AG08395 (cell line): ENCODE results near the gene B4GALT2.

Experiments used
- DNase-seq: peaks from one replicate; pipeline ENCODE4 v3.0.0; 2012; ENCODE audit warnings: mixed read lengths, low spot score

B4GALT2 gene

DNA sequence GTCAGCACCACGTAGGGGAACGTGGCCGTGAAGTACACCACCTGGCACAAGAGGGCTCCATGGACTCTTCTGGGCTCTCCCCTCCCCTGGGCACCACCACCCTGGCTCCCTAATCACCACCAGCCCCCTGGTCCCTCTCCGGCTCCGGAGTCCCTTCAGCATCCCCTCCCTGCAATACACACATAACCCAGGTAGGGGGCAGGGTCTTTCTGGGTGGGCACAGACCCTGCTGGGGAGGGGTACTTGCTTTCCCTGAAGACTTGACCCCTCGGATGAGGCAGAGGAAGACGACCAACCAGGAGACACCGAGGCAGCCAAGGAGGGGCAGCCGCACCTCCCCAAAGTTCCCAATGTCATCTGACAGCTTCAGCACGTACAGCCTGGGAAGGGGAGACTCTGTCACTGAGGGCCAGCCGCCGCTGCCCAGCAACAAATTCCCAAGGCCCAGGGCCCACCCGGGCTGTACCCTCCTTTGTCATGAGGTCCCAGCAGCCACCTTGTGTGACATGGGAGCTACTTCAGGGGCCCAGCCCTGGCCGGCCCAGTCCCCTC, 23.7 kb downstream of the B4GALT2 start:
- DNase-seq: no peak

- DNase-seq: no peak
Measured at GRCh38 chr1:44008259-44008658, 29.2 kb downstream of the B4GALT2 start.

DNA sequence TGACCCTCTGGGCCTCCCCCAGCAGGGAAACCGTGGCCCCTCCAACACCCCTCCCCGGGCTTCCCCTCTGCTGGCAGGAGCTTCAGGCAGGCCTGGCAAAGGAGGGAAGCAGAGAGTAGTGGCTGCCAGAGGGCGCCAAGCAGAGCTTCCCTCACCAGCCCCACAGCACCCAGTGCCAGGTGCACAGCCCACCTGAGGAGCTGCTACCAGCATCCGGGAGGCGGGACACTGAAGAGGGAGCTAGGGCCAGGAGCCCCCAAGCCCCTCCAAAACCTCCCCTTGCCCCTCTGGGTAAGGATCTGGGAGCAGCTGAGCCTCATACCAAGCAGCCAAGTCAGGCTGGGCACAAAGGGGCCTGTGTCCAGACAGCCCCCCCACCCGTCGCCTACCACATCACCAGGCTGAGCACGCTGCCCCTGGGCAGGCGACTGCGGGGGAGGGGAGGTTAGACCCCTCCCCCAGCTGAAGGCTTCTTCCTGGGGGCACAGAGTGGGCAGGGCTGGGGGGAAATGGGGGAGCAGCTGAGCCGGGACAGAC, 32.0 kb downstream of the B4GALT2 start:
- DNase-seq: no peak

GRCh38 chr1:44012404-44012803, 33.4 kb downstream of the B4GALT2 start:
- no peak for DNase-seq

- no peak for DNase-seq
Measured at GRCh38 chr1:44012941-44013609, 34.1 kb downstream of the B4GALT2 start.

DNA sequence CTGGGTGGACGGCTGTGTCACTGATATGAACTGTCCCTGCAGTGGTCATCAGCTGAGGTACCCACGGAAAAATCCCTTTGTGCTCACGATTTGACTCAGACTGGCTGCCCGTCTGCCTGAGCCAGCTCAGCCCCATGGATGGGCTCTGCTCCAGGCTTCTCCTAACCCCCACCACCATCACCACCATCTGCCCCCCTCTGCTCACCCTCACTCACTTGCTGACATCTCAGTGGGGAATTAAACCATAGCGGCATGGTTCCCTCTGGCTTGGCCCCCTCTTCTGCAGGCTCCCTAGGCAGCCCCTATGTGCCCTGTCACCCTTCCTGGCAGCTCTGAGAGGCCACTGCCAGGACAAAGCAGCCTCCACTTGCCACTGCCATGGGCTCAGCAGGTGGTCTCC, 34.9 kb downstream of the B4GALT2 start:
- no peak for DNase-seq

GRCh38 chr1:44014365-44015104, 35.5 kb downstream of the B4GALT2 start:
- DNase-seq: no peak

DNA sequence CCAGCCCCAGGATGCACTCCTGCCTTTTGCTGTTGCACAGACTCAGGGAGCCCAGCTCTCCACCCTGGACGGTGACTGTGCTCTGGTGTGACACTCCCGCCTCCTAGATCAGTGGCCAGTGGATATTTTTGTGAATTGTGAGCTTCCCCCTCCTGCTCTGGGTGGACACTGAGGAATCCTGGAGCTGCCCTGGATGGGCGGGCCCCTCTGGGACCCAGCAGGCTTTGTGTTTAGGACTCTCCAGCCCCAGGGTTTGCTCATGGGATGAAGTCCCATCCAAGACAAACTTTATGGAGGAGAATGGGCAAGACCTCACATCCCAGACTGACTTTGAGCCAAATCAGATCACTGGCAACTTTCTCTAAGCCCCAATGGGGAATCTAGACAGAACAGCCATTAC, 36.2 kb downstream of the B4GALT2 start:
- no peak for DNase-seq

GRCh38 chr1:44016041-44016889, 37.3 kb downstream of the B4GALT2 start:
- no peak for DNase-seq

DNA sequence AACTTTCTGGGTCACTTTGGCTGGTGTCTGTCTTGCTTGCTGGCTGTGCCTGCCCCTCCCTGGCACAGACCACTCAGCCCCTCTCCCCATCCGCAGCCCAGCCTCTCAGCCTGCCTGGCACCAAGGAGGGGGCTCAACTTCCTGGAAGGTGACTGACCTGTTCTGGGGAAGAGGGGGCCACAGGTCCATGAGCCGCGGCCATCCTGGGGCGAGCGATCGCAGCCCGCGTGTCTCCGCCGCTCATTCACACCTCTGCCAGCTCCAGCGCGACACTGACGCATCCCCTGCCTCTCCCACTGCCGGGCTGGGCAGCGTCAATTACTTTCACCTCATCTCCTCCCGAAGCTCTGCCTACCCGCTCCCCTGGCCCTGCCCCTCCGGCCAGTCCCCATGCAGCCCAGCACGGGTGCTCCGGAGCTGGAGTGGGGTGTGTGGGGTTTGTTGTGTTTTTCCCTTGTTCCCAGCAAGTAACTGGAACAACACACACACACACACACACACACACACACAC, 37.9 kb downstream of the B4GALT2 start:
- no peak for DNase-seq

- no peak for DNase-seq
Measured at GRCh38 chr1:44019466-44019948, 40.5 kb downstream of the B4GALT2 start.

GRCh38 chr1:44020464-44020863, 41.5 kb downstream of the B4GALT2 start:
- DNase-seq: no peak

DNA sequence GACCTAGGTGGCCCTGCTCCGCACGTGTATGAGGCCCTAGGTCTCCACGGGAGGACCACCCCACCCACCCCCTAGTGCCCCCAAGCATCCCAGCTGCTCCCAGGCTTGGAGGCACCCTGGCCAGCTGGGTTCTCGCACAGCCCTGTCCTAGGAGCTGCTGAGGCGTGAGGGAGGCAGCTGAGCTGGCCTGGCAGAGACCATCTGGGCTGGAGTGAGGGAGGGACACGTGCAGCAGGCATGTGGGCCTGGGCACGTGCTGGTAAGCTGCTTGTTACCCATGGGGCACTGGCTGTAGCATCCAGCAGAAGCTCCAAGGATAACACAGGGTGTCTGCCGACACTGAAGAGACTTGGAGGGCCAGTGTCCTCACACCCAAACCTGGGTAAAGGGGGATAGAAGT, 42.1 kb downstream of the B4GALT2 start:
- no peak for DNase-seq

DNA sequence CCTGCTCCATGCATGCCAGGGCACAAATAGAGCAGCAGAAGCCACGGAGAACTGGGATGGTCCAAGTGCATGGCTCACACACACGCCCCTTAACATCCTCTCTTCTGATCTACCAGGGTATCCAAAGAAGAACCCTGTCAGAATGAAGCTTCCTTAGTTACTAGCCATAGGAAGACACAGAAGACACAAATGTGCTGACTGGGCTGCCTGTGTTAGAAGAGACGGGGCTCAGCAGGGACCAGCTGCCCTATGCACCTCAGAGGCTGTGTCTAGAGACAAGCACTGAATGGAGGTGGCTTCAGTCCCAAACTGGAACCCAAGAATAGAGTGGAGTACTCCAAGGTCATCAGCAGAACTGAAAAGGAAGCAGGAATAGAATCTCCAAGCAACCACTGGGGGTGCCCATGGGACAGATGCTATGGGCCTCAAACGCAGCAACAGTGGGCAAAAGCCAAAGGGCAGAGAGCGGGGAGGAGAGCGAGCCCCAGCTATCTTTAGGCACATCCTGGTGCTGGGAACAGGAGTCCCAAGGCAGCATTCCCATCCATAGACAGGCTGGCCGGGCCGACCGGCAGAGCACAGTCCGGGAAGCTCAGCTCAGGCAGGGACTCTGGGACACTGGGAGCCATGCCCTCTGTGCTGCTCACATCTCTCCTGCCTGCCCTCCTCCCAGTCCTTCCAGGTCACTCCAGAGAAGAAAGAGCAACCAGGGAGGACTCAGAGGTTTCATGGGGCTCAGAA, 42.7 kb downstream of the B4GALT2 start:
- DNase-seq: no peak

GRCh38 chr1:44024031-44024902, 45.3 kb downstream of the B4GALT2 start:
- DNase-seq: no peak

DNA sequence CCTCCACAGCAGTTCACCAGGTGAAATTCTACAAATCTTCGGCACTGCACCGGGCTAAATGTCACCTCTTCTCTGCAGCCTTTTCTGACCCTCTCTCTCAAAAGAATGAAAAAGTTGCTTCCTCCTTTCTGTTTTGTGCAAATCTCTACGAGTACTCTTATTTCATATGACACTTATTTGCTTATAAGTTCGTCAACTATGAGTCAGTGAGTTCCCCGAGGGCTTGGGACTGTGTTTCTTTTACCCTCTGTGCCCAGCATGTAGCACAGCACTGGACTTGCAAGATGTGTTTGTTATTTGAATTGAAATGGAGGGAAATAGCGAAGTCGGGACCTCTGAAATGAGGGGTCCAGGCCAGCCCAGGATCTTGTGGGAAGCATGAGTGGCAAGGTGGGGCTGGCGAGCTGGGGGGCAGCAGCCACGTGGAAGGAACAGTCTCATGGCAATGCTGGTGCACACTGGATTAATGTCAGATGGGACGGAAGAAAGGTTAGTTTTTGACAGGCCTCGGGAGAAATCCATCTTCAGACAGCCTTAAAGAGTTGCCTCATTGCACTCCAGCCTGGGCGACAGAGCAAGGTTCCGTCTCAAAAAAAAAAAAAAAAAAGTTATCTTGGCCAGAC, 46.0 kb downstream of the B4GALT2 start:
- DNase-seq: no peak

GRCh38 chr1:44025816-44026215, 46.8 kb downstream of the B4GALT2 start:
- no peak for DNase-seq

GRCh38 chr1:44027320-44027719, 48.3 kb downstream of the B4GALT2 start:
- no peak for DNase-seq

- DNase-seq: peak; percentile 35
Measured at GRCh38 chr1:44029260-44029910, 50.4 kb downstream of the B4GALT2 start.
